Coronary artery (tissue), 2 donors: ENCODE measurements around the gene ERBB2.

Experiments used
- DNase-seq: peaks from one replicate; pipeline ENCODE4 v3.0.0-alpha.2; 2017; ENCODE audit warnings: low spot score
- H3K27ac ChIP-seq, 2 donors: fragments of 200-600 bp; sonication (generic); one replicate each; pipeline ENCODE4 v1.5.1; 2016 to 2019
- H3K4me3 ChIP-seq: fragments of 200-600 bp; sonication (generic); 2 replicates; pipeline ENCODE4 v1.5.1; 2016; ENCODE audit warnings: mild to moderate bottlenecking, moderate library complexity
- TF ChIP-seq, protein P1 (sequence below): fragments of 200-600 bp; sonication (generic); IDR thresholded peaks from one replicate; pipeline ENCODE4 v1.5.1; 2019; ENCODE audit warnings: antibody characterized with exemption

The ERBB2 gene

GRCh38 chr17:39739885-39740356, 40.1 kb downstream of the ERBB2 start:
- no peak for DNase-seq
- TF ChIP-seq, protein P1, sequence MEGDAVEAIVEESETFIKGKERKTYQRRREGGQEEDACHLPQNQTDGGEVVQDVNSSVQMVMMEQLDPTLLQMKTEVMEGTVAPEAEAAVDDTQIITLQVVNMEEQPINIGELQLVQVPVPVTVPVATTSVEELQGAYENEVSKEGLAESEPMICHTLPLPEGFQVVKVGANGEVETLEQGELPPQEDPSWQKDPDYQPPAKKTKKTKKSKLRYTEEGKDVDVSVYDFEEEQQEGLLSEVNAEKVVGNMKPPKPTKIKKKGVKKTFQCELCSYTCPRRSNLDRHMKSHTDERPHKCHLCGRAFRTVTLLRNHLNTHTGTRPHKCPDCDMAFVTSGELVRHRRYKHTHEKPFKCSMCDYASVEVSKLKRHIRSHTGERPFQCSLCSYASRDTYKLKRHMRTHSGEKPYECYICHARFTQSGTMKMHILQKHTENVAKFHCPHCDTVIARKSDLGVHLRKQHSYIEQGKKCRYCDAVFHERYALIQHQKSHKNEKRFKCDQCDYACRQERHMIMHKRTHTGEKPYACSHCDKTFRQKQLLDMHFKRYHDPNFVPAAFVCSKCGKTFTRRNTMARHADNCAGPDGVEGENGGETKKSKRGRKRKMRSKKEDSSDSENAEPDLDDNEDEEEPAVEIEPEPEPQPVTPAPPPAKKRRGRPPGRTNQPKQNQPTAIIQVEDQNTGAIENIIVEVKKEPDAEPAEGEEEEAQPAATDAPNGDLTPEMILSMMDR = no peak
- Histone ChIP-seq H3K27ac (peak overlapping the region in 1 of 2 donors; percentile 41), H3K4me3 (peak overlapping the region; percentile 56)

GRCh38 chr17:39740357-39741111, 40.7 kb downstream of the ERBB2 start:
- TF ChIP-seq, protein P1 = no peak
- peak overlapping the region; percentile 56 for H3K4me3 ChIP-seq
- no peak for DNase-seq
- H3K27ac ChIP-seq = peak overlapping the region in 1 of 2 donors; percentile 41

- Histone ChIP-seq H3K27ac (no peak overlapping the region), H3K4me3 (no peak overlapping the region)
- DNase-seq = no peak
- TF ChIP-seq, protein P1 = no peak
Measured at GRCh38 chr17:39742126-39742855, 42.4 kb downstream of the ERBB2 start.

DNA sequence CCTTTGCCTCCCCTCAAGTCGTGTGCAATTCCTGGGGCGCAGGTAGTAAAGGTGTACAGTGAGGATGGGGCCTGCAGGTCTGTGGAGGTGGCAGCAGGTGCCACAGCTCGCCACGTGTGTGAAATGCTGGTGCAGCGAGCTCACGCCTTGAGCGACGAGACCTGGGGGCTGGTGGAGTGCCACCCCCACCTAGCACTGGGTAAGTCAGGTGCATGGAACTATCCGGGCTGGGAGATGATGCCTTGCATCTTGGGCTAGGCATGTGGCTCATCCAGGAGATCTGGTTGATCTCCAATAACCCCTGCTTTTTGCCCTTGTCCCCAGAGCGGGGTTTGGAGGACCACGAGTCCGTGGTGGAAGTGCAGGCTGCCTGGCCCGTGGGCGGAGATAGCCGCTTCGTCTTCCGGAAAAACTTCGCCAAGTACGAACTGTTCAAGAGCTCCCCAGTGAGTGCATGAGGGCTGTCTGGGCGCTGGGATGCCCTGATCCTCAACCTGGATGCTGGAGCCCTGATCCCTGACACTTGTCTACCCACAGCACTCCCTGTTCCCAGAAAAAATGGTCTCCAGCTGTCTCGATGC, 43.1 kb downstream of the ERBB2 start:
- Histone ChIP-seq H3K4me3 (no peak overlapping the region), H3K27ac (no peak overlapping the region)
- TF ChIP-seq, protein P1 = no peak
- DNase-seq = no peak

GRCh38 chr17:39744075-39744835, 44.4 kb downstream of the ERBB2 start:
- no peak overlapping the region for H3K4me3 ChIP-seq
- no peak for DNase-seq
- no peak overlapping the region for H3K27ac ChIP-seq
- TF ChIP-seq, protein P1 = no peak

DNA sequence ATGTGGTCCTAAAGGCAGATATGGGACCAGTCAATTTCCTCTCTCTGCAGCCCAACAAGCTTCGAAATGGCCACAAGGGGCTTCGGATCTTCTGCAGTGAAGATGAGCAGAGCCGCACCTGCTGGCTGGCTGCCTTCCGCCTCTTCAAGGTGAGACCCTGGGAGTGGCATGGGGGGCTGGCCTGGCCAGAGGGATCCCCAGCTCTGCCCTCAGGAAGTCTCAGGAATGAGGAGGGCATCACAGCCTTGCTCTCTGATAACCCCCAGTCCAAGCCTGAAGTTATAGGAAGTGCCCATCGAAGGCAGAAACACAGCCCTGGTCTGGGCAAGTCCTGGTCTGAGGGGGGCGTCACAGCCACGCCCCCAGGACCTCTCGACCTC, 45.0 kb downstream of the ERBB2 start:
- Histone ChIP-seq H3K27ac (no peak overlapping the region), H3K4me3 (no peak overlapping the region)
- TF ChIP-seq, protein P1 = no peak
- no peak for DNase-seq
